MM.1S (cell line): ENCODE results near the gene C2orf15.

ENCODE experiments used
- DNase-seq: peaks from one replicate; pipeline ENCODE4 v3.0.0-alpha.2; 2015
- H2AFZ ChIP-seq: fragments of 300-600 bp; sonication (generic); 2 replicates; pipeline ENCODE4 v1.6.0; 2016; ENCODE audit warnings: antibody characterized with exemption, low read length
- H3F3A ChIP-seq: fragments of 300-600 bp; sonication (generic); 2 replicates; pipeline ENCODE4 v1.6.1; 2016; ENCODE audit warnings: mild to moderate bottlenecking, antibody characterized with exemption, low read length, moderate library complexity, mixed read lengths; ENCODE audit not compliant: insufficient read depth
- H3K27ac ChIP-seq: fragments of 300-600 bp; sonication (generic); 2 replicates; pipeline ENCODE4 v1.5.1; 2016; ENCODE audit warnings: mild to moderate bottlenecking, low read length
- H3K27me3 ChIP-seq: fragments of 300-600 bp; sonication (generic); replicated peaks from 2 replicates; pipeline ENCODE4 v1.6.0; 2016; ENCODE audit warnings: low read length; ENCODE audit not compliant: insufficient read depth
- H3K36me3 ChIP-seq: fragments of 300-600 bp; sonication (generic); replicated peaks from 2 replicates; pipeline ENCODE4 v1.6.1; 2016; ENCODE audit warnings: mild to moderate bottlenecking, low read length, mixed read lengths; ENCODE audit not compliant: insufficient read depth
- H3K4me1 ChIP-seq: fragments of 300-600 bp; sonication (generic); 2 replicates; pipeline ENCODE4 v1.6.1; 2016; ENCODE audit warnings: low read length, mixed read lengths
- H3K4me2 ChIP-seq: fragments of 300-600 bp; sonication (generic); 2 replicates; pipeline ENCODE4 v1.6.0; 2016; ENCODE audit warnings: low read depth, low read length
- H3K4me3 ChIP-seq: fragments of 300-600 bp; sonication (generic); 2 replicates; pipeline ENCODE4 v1.5.1; 2016; ENCODE audit warnings: low read length, mixed read lengths
- H3K79me2 ChIP-seq: fragments of 300-600 bp; sonication (generic); 2 replicates; pipeline ENCODE4 v1.6.1; 2016; ENCODE audit warnings: mixed run types, low read length, mixed read lengths
- H3K9ac ChIP-seq: fragments of 300-600 bp; sonication (generic); 2 replicates; pipeline ENCODE4 v1.6.1; 2016; ENCODE audit warnings: low read length, mixed read lengths
- H3K9me2 ChIP-seq: fragments of 300-600 bp; sonication (generic); replicated peaks from 2 replicates; pipeline ENCODE4 v1.6.1; 2016; ENCODE audit warnings: mild to moderate bottlenecking, low read length, mixed read lengths; ENCODE audit not compliant: insufficient read depth
- H3K9me3 ChIP-seq: fragments of 300-600 bp; sonication (generic); replicated peaks from 2 replicates; pipeline ENCODE4 v1.6.1; 2016; ENCODE audit warnings: mild to moderate bottlenecking, low read length, mixed read lengths; ENCODE audit not compliant: insufficient read depth
- H4K20me1 ChIP-seq: fragments of 300-600 bp; sonication (generic); 2 replicates; pipeline ENCODE4 v1.6.1; 2016; ENCODE audit warnings: mild to moderate bottlenecking, low read length, moderate library complexity, mixed read lengths; ENCODE audit not compliant: insufficient read depth
- EZH2 ChIP-seq: fragments of 300-600 bp; sonication (generic); optimal IDR thresholded peaks from 2 replicates; pipeline ENCODE3; 2017; ENCODE audit warnings: low read depth, mild to moderate bottlenecking, antibody characterized with exemption, low read length, mixed read lengths
- EZH2phosphoT487 ChIP-seq: fragments of 300-600 bp; sonication (generic); IDR thresholded peaks from 2 replicates; pipeline ENCODE4 v1.6.1; 2018; ENCODE audit warnings: antibody characterized with exemption, low read length
- TF ChIP-seq, protein P1 (sequence below): fragments of 300-600 bp; sonication (generic); IDR thresholded peaks from 2 replicates; pipeline ENCODE4 v1.5.1; 2016; ENCODE audit warnings: antibody characterized with exemption, low read length, mixed read lengths

C2orf15 gene

GRCh38 chr2:99184811-99185210 is 43.3 kb downstream of the C2orf15 start:
- no peak overlapping the region for H3K4me3 ChIP-seq
- no peak overlapping the region for H2AFZ ChIP-seq
- H3F3A ChIP-seq = no peaks in the 10 kb centered on the region
- no peak overlapping the region for H3K4me2 ChIP-seq
- no peaks in the 10 kb centered on the region for H3K36me3 ChIP-seq
- H3K27me3 ChIP-seq = no peaks in the 10 kb centered on the region
- no peaks in the 10 kb centered on the region for H3K9me2 ChIP-seq
- 0 out of 2 replicates have a peak, but pooled peaks cover 4% of the 10 kb centered on the region for H3K4me1 ChIP-seq
- no peak for DNase-seq
- H3K79me2 ChIP-seq = peaks cover 58% of the 10 kb centered on the region
- no peaks in the 10 kb centered on the region for H4K20me1 ChIP-seq
- no peak overlapping the region for H3K9ac ChIP-seq
- no peaks in the 10 kb centered on the region for H3K9me3 ChIP-seq
- TF ChIP-seq, protein P1, sequence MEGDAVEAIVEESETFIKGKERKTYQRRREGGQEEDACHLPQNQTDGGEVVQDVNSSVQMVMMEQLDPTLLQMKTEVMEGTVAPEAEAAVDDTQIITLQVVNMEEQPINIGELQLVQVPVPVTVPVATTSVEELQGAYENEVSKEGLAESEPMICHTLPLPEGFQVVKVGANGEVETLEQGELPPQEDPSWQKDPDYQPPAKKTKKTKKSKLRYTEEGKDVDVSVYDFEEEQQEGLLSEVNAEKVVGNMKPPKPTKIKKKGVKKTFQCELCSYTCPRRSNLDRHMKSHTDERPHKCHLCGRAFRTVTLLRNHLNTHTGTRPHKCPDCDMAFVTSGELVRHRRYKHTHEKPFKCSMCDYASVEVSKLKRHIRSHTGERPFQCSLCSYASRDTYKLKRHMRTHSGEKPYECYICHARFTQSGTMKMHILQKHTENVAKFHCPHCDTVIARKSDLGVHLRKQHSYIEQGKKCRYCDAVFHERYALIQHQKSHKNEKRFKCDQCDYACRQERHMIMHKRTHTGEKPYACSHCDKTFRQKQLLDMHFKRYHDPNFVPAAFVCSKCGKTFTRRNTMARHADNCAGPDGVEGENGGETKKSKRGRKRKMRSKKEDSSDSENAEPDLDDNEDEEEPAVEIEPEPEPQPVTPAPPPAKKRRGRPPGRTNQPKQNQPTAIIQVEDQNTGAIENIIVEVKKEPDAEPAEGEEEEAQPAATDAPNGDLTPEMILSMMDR = no peak
- TF ChIP-seq EZH2phosphoT487 (no peak), EZH2 (no peak)
- no peak overlapping the region for H3K27ac ChIP-seq

DNA sequence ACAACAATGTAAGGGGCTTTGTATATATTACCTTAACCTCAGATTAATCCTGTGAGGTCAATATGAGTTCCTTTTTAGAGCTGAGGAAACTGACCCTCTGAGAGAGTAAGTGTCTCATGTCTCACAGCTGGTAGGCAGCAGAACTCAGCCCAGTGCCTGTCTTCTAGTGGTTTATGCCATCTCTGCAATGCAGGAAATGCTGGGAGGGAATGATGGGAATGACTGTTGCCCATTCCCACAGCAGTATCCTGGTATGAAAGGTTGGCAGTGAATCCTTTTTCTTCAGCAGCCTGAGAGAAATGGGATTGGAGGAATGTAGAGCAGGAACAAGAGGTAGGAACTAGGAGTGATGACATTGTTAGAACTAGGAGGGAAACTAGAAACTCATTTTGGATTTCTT is 45.5 kb downstream of the C2orf15 start:
- TF ChIP-seq, protein P1 = no peak
- TF ChIP-seq EZH2phosphoT487 (no peak), EZH2 (no peak)
- H3K79me2 ChIP-seq = peaks cover 37% of the 10 kb centered on the region
- H4K20me1 ChIP-seq = no peaks in the 10 kb centered on the region
- no peak overlapping the region for H3K27ac ChIP-seq
- no peaks in the 10 kb centered on the region for H3K27me3 ChIP-seq
- no peak overlapping the region for H2AFZ ChIP-seq
- no peaks in the 10 kb centered on the region for H3K9me3 ChIP-seq
- 0 out of 2 replicates have a peak, but pooled peaks cover 1% of the 10 kb centered on the region for H3K4me1 ChIP-seq
- no peak overlapping the region for H3K4me2 ChIP-seq
- no peaks in the 10 kb centered on the region for H3F3A ChIP-seq
- H3K4me3 ChIP-seq = no peak overlapping the region
- no peak overlapping the region for H3K9ac ChIP-seq
- H3K36me3 ChIP-seq = no peaks in the 10 kb centered on the region
- no peak for DNase-seq
- H3K9me2 ChIP-seq = no peaks in the 10 kb centered on the region

GRCh38 chr2:99188357-99188756 is 46.9 kb downstream of the C2orf15 start:
- no peak overlapping the region for H3K27ac ChIP-seq
- no peaks in the 10 kb centered on the region for H3K27me3 ChIP-seq
- no peaks in the 10 kb centered on the region for H3K4me1 ChIP-seq
- H3K4me2 ChIP-seq = no peak overlapping the region
- H3K9me2 ChIP-seq = no peaks in the 10 kb centered on the region
- TF ChIP-seq EZH2 (no peak), EZH2phosphoT487 (no peak)
- TF ChIP-seq, protein P1 = no peak
- H4K20me1 ChIP-seq = no peaks in the 10 kb centered on the region
- no peak for DNase-seq
- H3K36me3 ChIP-seq = no peaks in the 10 kb centered on the region
- H3K4me3 ChIP-seq = no peak overlapping the region
- H3K9ac ChIP-seq = no peak overlapping the region
- H3K79me2 ChIP-seq = peaks cover 25% of the 10 kb centered on the region
- H3K9me3 ChIP-seq = no peaks in the 10 kb centered on the region
- no peak overlapping the region for H2AFZ ChIP-seq
- H3F3A ChIP-seq = no peaks in the 10 kb centered on the region
